K562 (cell line): ENCODE data around the gene HOXB5. TPM values are rescaled to one million over a fixed set of nuclear protein-coding genes. Genes with fewer than 3 reads are reported as not detected.

ENCODE experiments used
- CBX3 ChIP-seq, 2 experiments: IDR thresholded peaks; 1 replicate in 1 of 2; 2 replicates in 1 of 2; pipeline ENCODE4 v1.6.1; 2012; ENCODE audit warnings: inconsistent platforms in 2 of 2, low read length in 2 of 2, borderline replicate concordance in 1 of 2, control low read depth in 1 of 2
- CCNT2 ChIP-seq: IDR thresholded peaks from 2 replicates; pipeline ENCODE4 v1.6.1; 2011; ENCODE audit warnings: borderline replicate concordance, low read depth, mild to moderate bottlenecking, moderate library complexity, mixed read lengths, low read length; ENCODE audit not compliant: insufficient read length; ENCODE audit errors: extremely low read depth
- EP400 ChIP-seq: fragments of 450-650 bp; IDR thresholded peaks from 2 replicates; pipeline ENCODE4 v1.6.1; 2017; ENCODE audit warnings: antibody characterized with exemption, mild to moderate bottlenecking, moderate library complexity
- ESRRB ChIP-seq: fragments of 250-450 bp; sonication (Bioruptor Pico); IDR thresholded peaks from 2 replicates; pipeline ENCODE4 v1.5.0; 2020; ENCODE audit warnings: mild to moderate bottlenecking, moderate library complexity, borderline replicate concordance
- HDAC2 ChIP-seq: fragments of 450-650 bp; IDR thresholded peaks from 2 replicates; pipeline ENCODE4 v1.6.1; 2016; ENCODE audit warnings: mild to moderate bottlenecking
- NUFIP1 ChIP-seq: fragments of 450-650 bp; IDR thresholded peaks from 2 replicates; pipeline ENCODE4 v1.6.1; 2018; ENCODE audit not compliant: partially characterized antibody
- PCBP1 ChIP-seq: fragments of 200-400 bp; formaldehyde crosslinking; IDR thresholded peaks from 2 replicates; pipeline ENCODE4 v1.6.1; 2018; ENCODE audit warnings: mild to moderate bottlenecking, low read depth, low read length; ENCODE audit not compliant: poor library complexity, severe bottlenecking
- PHF20 ChIP-seq: fragments of 450-650 bp; IDR thresholded peaks from 2 replicates; pipeline ENCODE4 v1.6.1; 2018; ENCODE audit not compliant: partially characterized antibody
- PRPF4 ChIP-seq: fragments of 200-400 bp; formaldehyde crosslinking; IDR thresholded peaks from one replicate; pipeline ENCODE4 v1.6.1; 2017; ENCODE audit warnings: low read length, low read depth, mild to moderate bottlenecking; ENCODE audit not compliant: insufficient read depth, poor library complexity, severe bottlenecking
- SIN3A ChIP-seq, 2 experiments: fragments of 150-350 bp in 1 of 2; IDR thresholded peaks; 2 replicates each; pipeline ENCODE4 v1.6.1; 2011 to 2016; ENCODE audit warnings: borderline replicate concordance in 2 of 2, low read depth in 2 of 2, low read length in 2 of 2, mild to moderate bottlenecking in 2 of 2, moderate library complexity in 2 of 2; ENCODE audit not compliant: control insufficient read depth in 1 of 2
- TFAM ChIP-seq: fragments of 250-450 bp; sonication (Bioruptor Pico); conservative IDR thresholded peaks from 2 replicates; pipeline ENCODE4 v1.5.0; 2021; ENCODE audit warnings: mild to moderate bottlenecking, moderate library complexity
- TOE1 ChIP-seq, 2 experiments: fragments of 450-650 bp in 1 of 2; sonication (generic) in 1 of 2; formaldehyde crosslinking in 1 of 2; IDR thresholded peaks; 2 replicates each; pipeline versions ENCODE4 v1.7.1 to v1.8.0; 2016 to 2022; ENCODE audit warnings: borderline replicate concordance in 2 of 2, mild to moderate bottlenecking in 2 of 2, antibody characterized with exemption in 1 of 2, inconsistent platforms in 1 of 2, low read depth in 1 of 2, missing genetic modification reagents in 1 of 2, moderate library complexity in 1 of 2
- TSC22D4 ChIP-seq: fragments of 450-650 bp; IDR thresholded peaks from 2 replicates; pipeline ENCODE4 v1.6.1; 2016; ENCODE audit warnings: missing genetic modification characterization, missing biosample characterization, control low read depth
- XRCC4 ChIP-seq: IDR thresholded peaks from one replicate; pipeline ENCODE4 v1.6.1; 2011; ENCODE audit not compliant: insufficient read depth, insufficient read length; ENCODE audit errors: extremely low read depth
- ZEB2 ChIP-seq: fragments of 450-650 bp; IDR thresholded peaks from 2 replicates; pipeline ENCODE4 v1.6.1; 2016
- ZNF212 ChIP-seq: fragments of 450-650 bp; formaldehyde crosslinking; IDR thresholded peaks from 2 replicates; pipeline ENCODE4 v1.4.0; 2020; ENCODE audit warnings: mild to moderate bottlenecking
- ZNF41 ChIP-seq: fragments of 250-450 bp; sonication (Bioruptor Pico); conservative IDR thresholded peaks from 2 replicates; pipeline ENCODE4 v1.4.0; 2020; ENCODE audit warnings: mild to moderate bottlenecking
- ZNF644 ChIP-seq: fragments of 200-800 bp; sonication (Bioruptor generic); IDR thresholded peaks from 2 replicates; pipeline ENCODE4 v1.6.1; 2016; ENCODE audit warnings: low read depth, missing genetic modification characterization, missing compliant biosample characterization
- ZNF764 ChIP-seq: fragments of 250-450 bp; sonication (Bioruptor Pico); IDR thresholded peaks from 2 replicates; pipeline ENCODE4 v1.4.0; 2020; ENCODE audit warnings: low read depth, mild to moderate bottlenecking, moderate library complexity
- ZNF766 ChIP-seq: fragments of 200-800 bp; sonication (Bioruptor generic); conservative IDR thresholded peaks from 2 replicates; pipeline ENCODE4 v1.6.1; 2016; ENCODE audit warnings: missing genetic modification characterization, missing compliant biosample characterization
- ZNF79 ChIP-seq: fragments of 250-450 bp; sonication (Bioruptor Pico); IDR thresholded peaks from 2 replicates; pipeline ENCODE4 v1.4.0; 2020; ENCODE audit warnings: low read depth, mild to moderate bottlenecking, moderate library complexity
- polyA plus RNA-seq, 8 experiments: library from polyadenylated mRNA; depleted of rRNA in 4 of 8; stranded (reverse) in 5 of 8; unstranded in 3 of 8; fragments of >200 nt; fragmentation: Nextera tagmentation in 2 of 8; fragmentation: Illumina TruSeq in 1 of 8; extraction: Ambion mirVana in 2 of 8; extraction: Trizol in 1 of 8; gene quantifications; 2 replicates each; pipeline versions ENCODE4 v1.2.1 to v1.2.3, GENCODE V29; 2011 to 2014; ENCODE audit warnings: inconsistent platforms in 1 of 8, missing spikeins in 1 of 8
- total RNA-seq, 7 experiments: library from RNA; depleted of rRNA in 6 of 7; stranded (reverse); fragments of >200 nt in 6 of 7; fragmentation: Illumina TruSeq in 2 of 7; extraction: Trizol in 2 of 7; gene quantifications; 2 replicates each; pipeline versions ENCODE4 v1.2.1 to v1.2.3, GENCODE V29; 2011 to 2021; ENCODE audit warnings: low replicate concordance in 1 of 7
- TF ChIP-seq, protein P1 (sequence below): sonication (generic); formaldehyde crosslinking; IDR thresholded peaks from 2 replicates; pipeline ENCODE4 v1.8.1; 2023; ENCODE audit warnings: mild to moderate bottlenecking, missing genetic modification reagents, moderate library complexity

Gene HOXB5
- total and polyA plus RNA-seq, 9 of the 15 experiments (the other 6 are each of a cell fraction or from before 2014, with no cell fraction given), result 0.24 to 2.7 (median 0.65) TPM

DNA sequence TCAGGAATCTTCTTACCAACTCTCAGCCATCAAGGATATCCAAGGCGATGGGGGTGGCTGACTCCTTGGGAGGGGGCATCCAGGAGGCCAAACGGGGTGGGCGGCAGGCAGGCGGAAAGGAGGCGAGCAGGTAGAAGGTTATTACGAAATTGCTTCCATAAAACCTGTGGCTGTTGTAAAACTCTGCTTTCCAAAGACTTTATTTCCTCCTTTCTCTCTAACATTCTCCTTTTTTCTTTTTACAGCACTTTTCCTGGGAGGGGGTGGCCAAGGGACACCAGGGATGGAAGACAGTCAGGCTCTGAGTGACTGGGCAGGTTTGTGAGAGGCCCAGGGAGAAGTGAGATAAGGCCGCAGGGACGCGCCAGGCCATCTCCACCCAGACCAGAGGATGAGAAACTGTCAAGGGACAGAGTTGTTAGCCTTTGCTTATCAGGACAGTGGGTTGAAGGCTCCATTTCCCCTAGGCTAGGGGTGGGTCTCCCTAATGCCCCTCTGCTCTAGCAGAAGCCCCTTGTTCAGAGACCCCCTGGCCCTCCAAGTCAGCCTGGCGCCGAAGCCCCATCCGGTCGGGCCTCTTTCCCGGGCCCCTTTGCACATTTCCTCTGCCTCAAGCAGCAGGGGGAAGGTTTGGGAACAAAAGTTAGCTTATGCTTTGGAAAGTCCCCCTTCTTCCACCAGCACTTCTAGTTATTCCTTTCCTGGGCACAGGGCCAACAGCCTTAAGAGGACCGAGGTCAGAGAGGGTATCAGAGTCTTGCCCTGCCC lies 37.5 kb upstream of the HOXB5 start (continued):
- TF ChIP-seq TOE1 (IDR thresholded peaks at IDR 0.05; ENCODE audit: borderline replicate concordance) (no peak; the same call in 1 of the 2 replicates), TOE1 (CRISPR knock-in tag; IDR thresholded peaks at IDR 0.05; ENCODE audit: borderline replicate concordance, low read depth) (no peak), TFAM (CRISPR knock-in tag) (no peak), SIN3A (IDR thresholded peaks at IDR 0.05; ENCODE audit: borderline replicate concordance in 2 of 2, control insufficient read depth in 1 of 2, low read depth in 2 of 2, low read length in 2 of 2) (0 out of 4 replicates have a peak, but pooled peaks of 1 of the 2 experiments have one; percentile 23), ZNF212 (no peak), HDAC2 (peak; percentile 77; the same call in 1 of the 2 replicates), XRCC4 (no peak), PCBP1 (no peak), CBX3 (IDR thresholded peaks at IDR 0.05; ENCODE audit: borderline replicate concordance in 1 of 2, low read length in 2 of 2) (no peak), ZNF79 (CRISPR knock-in tag) (no peak), CCNT2 (peak; percentile 72), NUFIP1 (no peak), ZNF644 (tag) (no peak), ZEB2 (peak; percentile 79; the same call in 1 of the 2 replicates), ZNF764 (no peak), ZNF766 (CRISPR knock-in tag) (peak; percentile 68), ZNF41 (CRISPR knock-in tag) (no peak), ESRRB (CRISPR knock-in tag) (no peak), TSC22D4 (tag) (no peak), PHF20 (no peak), PRPF4 (no peak), EP400 (peak; percentile 39; the same call in 1 of the 2 replicates)
- TF ChIP-seq, protein P1, sequence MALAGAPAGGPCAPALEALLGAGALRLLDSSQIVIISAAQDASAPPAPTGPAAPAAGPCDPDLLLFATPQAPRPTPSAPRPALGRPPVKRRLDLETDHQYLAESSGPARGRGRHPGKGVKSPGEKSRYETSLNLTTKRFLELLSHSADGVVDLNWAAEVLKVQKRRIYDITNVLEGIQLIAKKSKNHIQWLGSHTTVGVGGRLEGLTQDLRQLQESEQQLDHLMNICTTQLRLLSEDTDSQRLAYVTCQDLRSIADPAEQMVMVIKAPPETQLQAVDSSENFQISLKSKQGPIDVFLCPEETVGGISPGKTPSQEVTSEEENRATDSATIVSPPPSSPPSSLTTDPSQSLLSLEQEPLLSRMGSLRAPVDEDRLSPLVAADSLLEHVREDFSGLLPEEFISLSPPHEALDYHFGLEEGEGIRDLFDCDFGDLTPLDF (CRISPR knock-in tag), result no peak
